ACC112 (cell line): Measurements from ENCODE around the gene APOBEC3H.

Experiments
- H2AFZ ChIP-seq: fragments of 200-600 bp; sonication (generic); one replicate; pipeline ENCODE4 v1.6.0; 2017; ENCODE audit warnings: antibody characterized with exemption, low read length; ENCODE audit not compliant: unreplicated experiment
- H3K27ac ChIP-seq: fragments of 200-600 bp; sonication (generic); 2 replicates; pipeline ENCODE4 v1.5.1; 2014; ENCODE audit warnings: low read depth, mild to moderate bottlenecking, antibody characterized with exemption, low read length, moderate library complexity
- H3K27me3 ChIP-seq: fragments of 200-600 bp; sonication (generic); 2 replicates; pipeline ENCODE4 v1.6.1; 2014; ENCODE audit warnings: mild to moderate bottlenecking, antibody characterized with exemption, low read length, moderate library complexity, mixed read lengths; ENCODE audit not compliant: insufficient read depth
- H3K36me3 ChIP-seq: fragments of 200-600 bp; sonication (generic); 2 replicates; pipeline ENCODE4 v1.6.1; 2016; ENCODE audit warnings: mild to moderate bottlenecking, antibody characterized with exemption, low read length, moderate library complexity, mixed read lengths; ENCODE audit not compliant: insufficient read depth
- H3K4me1 ChIP-seq: fragments of 200-600 bp; sonication (generic); one replicate; pipeline ENCODE4 v1.6.1; 2016; ENCODE audit warnings: low read length, mixed read lengths; ENCODE audit not compliant: insufficient read depth, unreplicated experiment, control insufficient read depth
- H3K4me3 ChIP-seq: fragments of 200-600 bp; sonication (generic); 2 replicates; pipeline ENCODE4 v1.5.1; 2014; ENCODE audit warnings: mild to moderate bottlenecking, low read depth, low read length
- H3K79me2 ChIP-seq: fragments of 200-600 bp; sonication (generic); one replicate; pipeline ENCODE4 v1.6.0; 2016; ENCODE audit warnings: low read length; ENCODE audit not compliant: control insufficient read depth, unreplicated experiment, insufficient read depth

The APOBEC3H gene

GRCh38 chr22:39115570-39115969 is 18.5 kb downstream of the APOBEC3H start:
- no peak overlapping the region for H2AFZ ChIP-seq
- H3K27ac ChIP-seq = no peak overlapping the region
- H3K4me3 ChIP-seq = no peak overlapping the region
- H3K79me2 ChIP-seq = no peaks in the 10 kb centered on the region
- no peaks in the 10 kb centered on the region for H3K36me3 ChIP-seq
- no peaks in the 10 kb centered on the region; the same call in 1 of the 2 replicates for H3K27me3 ChIP-seq
- H3K4me1 ChIP-seq = no peaks in the 10 kb centered on the region

- no peak overlapping the region for H3K27ac ChIP-seq
- H3K27me3 ChIP-seq = no peaks in the 10 kb centered on the region; the same call in 1 of the 2 replicates
- H3K79me2 ChIP-seq = no peaks in the 10 kb centered on the region
- no peaks in the 10 kb centered on the region for H3K36me3 ChIP-seq
- H3K4me1 ChIP-seq = no peaks in the 10 kb centered on the region
- no peak overlapping the region for H2AFZ ChIP-seq
- H3K4me3 ChIP-seq = no peak overlapping the region
Observed at GRCh38 chr22:39115977-39116621, 19.1 kb downstream of the APOBEC3H start.

GRCh38 chr22:39117585-39118191 is 20.6 kb downstream of the APOBEC3H start:
- no peaks in the 10 kb centered on the region; the same call in 1 of the 2 replicates for H3K27me3 ChIP-seq
- no peak overlapping the region for H2AFZ ChIP-seq
- H3K4me1 ChIP-seq = no peaks in the 10 kb centered on the region
- H3K4me3 ChIP-seq = no peak overlapping the region
- no peaks in the 10 kb centered on the region for H3K79me2 ChIP-seq
- no peaks in the 10 kb centered on the region for H3K36me3 ChIP-seq
- H3K27ac ChIP-seq = no peak overlapping the region

GRCh38 chr22:39120983-39121382 is 23.9 kb downstream of the APOBEC3H start:
- H3K36me3 ChIP-seq = no peaks in the 10 kb centered on the region
- H3K4me1 ChIP-seq = no peaks in the 10 kb centered on the region
- H3K4me3 ChIP-seq = no peak overlapping the region
- no peaks in the 10 kb centered on the region for H3K79me2 ChIP-seq
- H2AFZ ChIP-seq = no peak overlapping the region
- H3K27me3 ChIP-seq = no peaks in the 10 kb centered on the region
- H3K27ac ChIP-seq = no peak overlapping the region

GRCh38 chr22:39122772-39123470 is 25.9 kb downstream of the APOBEC3H start:
- Histone ChIP-seq H3K36me3 (no peaks in the 10 kb centered on the region), H3K27me3 (no peaks in the 10 kb centered on the region), H3K4me1 (no peaks in the 10 kb centered on the region), H3K27ac (no peak overlapping the region), H2AFZ (no peak overlapping the region), H3K79me2 (no peaks in the 10 kb centered on the region), H3K4me3 (no peak overlapping the region)

- Histone ChIP-seq H3K4me1 (no peaks in the 10 kb centered on the region), H2AFZ (no peak overlapping the region), H3K27ac (no peak overlapping the region), H3K27me3 (no peaks in the 10 kb centered on the region), H3K36me3 (no peaks in the 10 kb centered on the region), H3K79me2 (no peaks in the 10 kb centered on the region), H3K4me3 (no peak overlapping the region)
Observed at GRCh38 chr22:39123751-39124581, 26.9 kb downstream of the APOBEC3H start.

GRCh38 chr22:39125622-39126021 is 28.6 kb downstream of the APOBEC3H start:
- H3K4me3 ChIP-seq = no peak overlapping the region
- H2AFZ ChIP-seq = no peak overlapping the region
- H3K36me3 ChIP-seq = no peaks in the 10 kb centered on the region
- no peaks in the 10 kb centered on the region for H3K79me2 ChIP-seq
- H3K4me1 ChIP-seq = no peaks in the 10 kb centered on the region
- no peak overlapping the region for H3K27ac ChIP-seq
- H3K27me3 ChIP-seq = no peaks in the 10 kb centered on the region

- Histone ChIP-seq H3K36me3 (no peaks in the 10 kb centered on the region), H2AFZ (no peak overlapping the region), H3K27ac (no peak overlapping the region), H3K27me3 (no peaks in the 10 kb centered on the region), H3K4me1 (peaks cover 8% of the 10 kb centered on the region), H3K4me3 (no peak overlapping the region), H3K79me2 (no peaks in the 10 kb centered on the region)
Observed at GRCh38 chr22:39128508-39128907, 31.5 kb downstream of the APOBEC3H start.

GRCh38 chr22:39129081-39129480 is 32.0 kb downstream of the APOBEC3H start:
- H2AFZ ChIP-seq = no peak overlapping the region
- H3K27ac ChIP-seq = no peak overlapping the region
- no peak overlapping the region for H3K4me3 ChIP-seq
- no peaks in the 10 kb centered on the region for H3K36me3 ChIP-seq
- peaks cover 8% of the 10 kb centered on the region for H3K4me1 ChIP-seq
- H3K27me3 ChIP-seq = no peaks in the 10 kb centered on the region
- no peaks in the 10 kb centered on the region for H3K79me2 ChIP-seq

GRCh38 chr22:39129746-39130145 is 32.7 kb downstream of the APOBEC3H start:
- Histone ChIP-seq H3K79me2 (no peaks in the 10 kb centered on the region), H3K27ac (no peak overlapping the region), H3K4me1 (peaks cover 8% of the 10 kb centered on the region), H3K36me3 (no peaks in the 10 kb centered on the region), H3K4me3 (no peak overlapping the region), H2AFZ (no peak overlapping the region), H3K27me3 (no peaks in the 10 kb centered on the region)
